Naive thymus-derived CD4-positive, alpha-beta T cell (primary cell): ENCODE data around the gene TOP3A. TPM values are rescaled to one million over a fixed set of nuclear protein-coding genes. Genes with fewer than 3 reads are reported as not detected.

ENCODE experiments used
- ATAC-seq: fragments of 150-1000 bp; cut with Tn5 transposase; 2 replicates; pipeline ENCODE4 v1.10.0; 2021; ENCODE audit warnings: mild to moderate bottlenecking, moderate library complexity
- CTCF ChIA-PET: fragments of 350-600 bp; sonication (Branson Sonifier 250); formaldehyde crosslinking; loops from one replicate; lab custom pipeline; 2021; ENCODE audit warnings: antibody characterized with exemption; lab: Charles Lee
- POLR2A ChIA-PET: fragments of 350-600 bp; sonication (Branson Sonifier 250); formaldehyde crosslinking; loops from one replicate; lab custom pipeline; 2021; ENCODE audit warnings: antibody characterized with exemption, inconsistent platforms; lab: Charles Lee
- DNase-seq, 9 donors: peaks; one replicate each; pipeline versions ENCODE4 v3.0.0 to v3.0.0-alpha.2; 2020 to 2022; ENCODE audit warnings: mixed read lengths in 1 of 9
- H3K27ac ChIP-seq: one replicate; pipeline ENCODE4 v1.7.0; 2013; ENCODE audit warnings: mild to moderate bottlenecking, low read depth, low read length, moderate library complexity
- H3K27me3 ChIP-seq, 2 donors: one replicate each; pipeline ENCODE4 v1.7.0; 2013; ENCODE audit warnings: low read length in 2 of 2, mild to moderate bottlenecking in 2 of 2, moderate library complexity in 2 of 2; ENCODE audit not compliant: control insufficient read depth in 2 of 2, insufficient read depth in 2 of 2
- H3K36me3 ChIP-seq, 3 experiments: 1 replicate in 2 of 3; 2 replicates in 1 of 3; pipeline ENCODE4 v1.7.0; 2013; ENCODE audit warnings: low read length in 3 of 3, mild to moderate bottlenecking in 3 of 3, moderate library complexity in 1 of 3; ENCODE audit not compliant: insufficient read depth in 3 of 3, control insufficient read depth in 2 of 3
- H3K4me1 ChIP-seq, 2 donors: one replicate each; pipeline ENCODE4 v1.7.0; 2013; ENCODE audit warnings: low read length in 2 of 2, mild to moderate bottlenecking in 2 of 2, moderate library complexity in 1 of 2; ENCODE audit not compliant: control insufficient read depth in 2 of 2, insufficient read depth in 2 of 2
- H3K4me3 ChIP-seq: 2 replicates; pipeline ENCODE4 v1.7.0; 2013; ENCODE audit warnings: mild to moderate bottlenecking, low read length
- H3K9me3 ChIP-seq, 3 experiments: 1 replicate in 2 of 3; 2 replicates in 1 of 3; pipeline ENCODE4 v1.7.0; 2013; ENCODE audit warnings: low read length in 3 of 3; ENCODE audit not compliant: control insufficient read depth in 2 of 3
- H3K27ac Mint-ChIP-seq, 9 donors: one replicate each; pipeline ENCODE4 v1.8.0; 2020 to 2022; ENCODE audit warnings: mixed read lengths in 9 of 9, mild to moderate bottlenecking in 8 of 9, moderate library complexity in 5 of 9, inconsistent platforms in 2 of 9
- H3K27me3 Mint-ChIP-seq, 5 donors: one replicate each; pipeline ENCODE4 v1.8.0; 2021 to 2022; ENCODE audit warnings: mixed read lengths in 5 of 5, mild to moderate bottlenecking in 1 of 5
- H3K36me3 Mint-ChIP-seq, 5 donors: one replicate each; pipeline ENCODE4 v1.8.0; 2020 to 2022; ENCODE audit warnings: mixed read lengths in 5 of 5, mild to moderate bottlenecking in 3 of 5, inconsistent platforms in 1 of 5
- H3K4me1 Mint-ChIP-seq, 7 donors: one replicate each; pipeline ENCODE4 v1.8.0; 2020 to 2022; ENCODE audit warnings: mixed read lengths in 7 of 7, mild to moderate bottlenecking in 3 of 7, inconsistent platforms in 1 of 7
- H3K4me3 Mint-ChIP-seq, 10 donors: one replicate each; pipeline ENCODE4 v1.8.0; 2020 to 2022; ENCODE audit warnings: mild to moderate bottlenecking in 10 of 10, mixed read lengths in 10 of 10, moderate library complexity in 6 of 10, inconsistent platforms in 2 of 10
- H3K9me3 Mint-ChIP-seq, 11 donors: one replicate each; pipeline ENCODE4 v1.8.0; 2020 to 2022; ENCODE audit warnings: mixed read lengths in 11 of 11, mild to moderate bottlenecking in 4 of 11, inconsistent platforms in 1 of 11, moderate library complexity in 1 of 11
- intact Hi-C, 2 donors: fragments of 100-400 bp; cut with micrococcal nuclease; formaldehyde crosslinking; loops; one replicate each; pipeline ENCODE4 v1.15.1; 2023
- polyA plus RNA-seq, 2 donors: library from polyadenylated mRNA; unstranded; fragments of 300-500 nt; fragmentation: Illumina TruSeq; gene quantifications; one replicate each; pipeline ENCODE4 v1.2.3, GENCODE V29; 2021
- total RNA-seq, 6 experiments: library from RNA in 5 of 6; stranded (reverse) in 5 of 6; gene quantifications; 1 replicate in 5 of 6; 2 replicates in 1 of 6; pipeline ENCODE4 v1.2.3 and lab custom pipeline; 2021 to 2026

TOP3A gene
- total and polyA plus RNA-seq, 7 experiments from 2014 or later: 13.7 to 74.9 (median 39.7) TPM

DNA sequence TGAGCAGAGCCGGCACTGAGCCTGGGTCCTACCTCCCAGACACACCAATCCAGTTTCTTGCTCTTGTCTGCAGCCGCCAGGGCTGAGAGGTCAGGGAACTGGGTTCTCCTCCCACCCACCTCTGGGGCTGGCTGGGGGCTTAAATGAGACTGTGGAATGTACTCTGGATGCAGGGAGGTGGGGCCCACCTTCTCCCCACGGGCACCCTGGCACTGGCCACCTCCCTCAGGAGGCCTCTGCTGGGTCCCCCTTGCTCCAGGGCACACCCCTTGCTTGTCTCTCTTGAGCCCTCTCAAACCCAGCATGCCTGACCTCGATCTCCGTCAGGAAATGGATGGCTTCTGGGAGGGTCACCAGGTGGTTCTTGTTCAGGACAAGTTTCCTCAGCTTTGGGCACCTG lies 62.6 kb downstream of the TOP3A start:
- H3K27ac ChIP-seq: no peak overlapping the region
- H3K9me3 Mint-ChIP-seq: no peaks in the 10 kb centered on the region
- ChIA-PET POLR2A (no interaction called here), CTCF (no interaction called here)
- no peak overlapping the region for H3K4me3 Mint-ChIP-seq
- no peaks in the 10 kb centered on the region for H3K9me3 ChIP-seq
- H3K4me1 Mint-ChIP-seq: peaks cover 8 to 24% (median 18%) of the 10 kb centered on the region in 7 donors
- peaks cover 5 to 22% (median 8%) of the 10 kb centered on the region in 5 donors for H3K36me3 Mint-ChIP-seq
- H3K4me3 ChIP-seq: no peak overlapping the region
- H3K27me3 Mint-ChIP-seq: no peaks in the 10 kb centered on the region
- no peak overlapping the region for H3K27ac Mint-ChIP-seq
- peaks cover 4 to 15% of the 10 kb centered on the region in 2 donors for H3K4me1 ChIP-seq
- no peaks in the 10 kb centered on the region for H3K27me3 ChIP-seq
- intact Hi-C loops: no loop called here
- H3K36me3 ChIP-seq: peaks cover 5 to 88% (median 16%) of the 10 kb centered on the region in 3 experiments
- no peak for DNase-seq
- ATAC-seq: no peak

DNA sequence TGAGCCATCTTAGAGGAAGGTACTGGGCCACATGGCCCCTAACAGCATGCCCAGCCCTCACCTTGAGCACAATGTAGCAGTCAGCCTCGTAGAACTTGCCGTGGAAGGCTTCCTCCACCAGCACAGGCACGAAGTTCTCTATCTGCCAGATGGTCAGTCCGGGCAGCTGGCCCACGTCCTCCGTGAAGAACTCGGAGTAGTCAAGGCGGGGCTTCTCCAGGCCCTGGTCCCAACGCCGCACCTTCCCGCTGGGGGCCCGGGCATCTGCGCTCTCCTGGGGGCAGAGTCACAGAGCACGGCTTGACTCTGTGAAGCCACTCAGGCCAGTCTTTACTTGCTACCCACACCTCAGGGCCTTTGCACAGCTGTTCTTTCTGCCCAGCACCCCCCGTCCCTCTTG lies 63.6 kb downstream of the TOP3A start:
- Mint-ChIP-seq H3K4me3 (no peak overlapping the region), H3K36me3 (peaks cover 5 to 22% (median 9%) of the 10 kb centered on the region in 5 donors), H3K9me3 (no peaks in the 10 kb centered on the region), H3K27ac (peak overlapping the region in 1 of 9 donors; percentile 25), H3K4me1 (peaks cover 4 to 14% (median 10%) of the 10 kb centered on the region in 7 donors), H3K27me3 (no peaks in the 10 kb centered on the region)
- ATAC-seq (no peak), DNase-seq (no peak)
- no peak overlapping the region for H3K27ac ChIP-seq
- H3K36me3 ChIP-seq: peaks cover 5 to 93% (median 16%) of the 10 kb centered on the region in 3 experiments
- no peak overlapping the region for H3K4me3 ChIP-seq
- POLR2A ChIA-PET: no interaction called here
- H3K27me3 ChIP-seq: no peaks in the 10 kb centered on the region
- H3K9me3 ChIP-seq: no peaks in the 10 kb centered on the region
- peaks cover 0 to 5% of the 10 kb centered on the region in 2 donors for H3K4me1 ChIP-seq
- intact Hi-C loops: no loop called here
- CTCF ChIA-PET: interaction anchor here (0.6 kb wide), 1 partner anchor 19 kb away, joined by 3 read pairs; no protein-coding TSS in a partner anchor

DNA sequence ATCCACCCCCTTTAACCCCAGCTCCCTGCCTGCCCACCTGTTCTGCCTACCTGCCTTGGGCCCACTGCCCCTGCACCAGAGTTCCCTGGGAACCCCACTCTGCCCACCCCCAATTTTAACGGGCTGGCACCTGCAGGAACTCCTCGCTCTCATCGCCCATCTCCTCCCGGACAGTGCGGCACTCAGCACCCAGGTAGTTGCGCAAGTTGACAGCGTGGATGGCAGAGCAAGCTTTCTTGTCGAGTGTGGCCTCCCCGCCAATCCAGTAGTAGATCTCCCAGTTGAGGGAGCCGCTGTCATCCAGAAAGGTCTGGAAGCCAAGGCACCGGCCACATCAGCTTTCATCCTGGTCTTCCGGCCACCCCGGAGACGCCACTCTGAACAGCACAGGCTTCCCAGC lies 64.1 kb downstream of the TOP3A start:
- Histone ChIP-seq H3K36me3 (peaks cover 2 to 93% (median 16%) of the 10 kb centered on the region in 3 experiments), H3K4me1 (peaks cover 0 to under 1% of the 10 kb centered on the region in 2 donors), H3K27ac (no peak overlapping the region), H3K9me3 (no peaks in the 10 kb centered on the region), H3K4me3 (no peak overlapping the region), H3K27me3 (no peaks in the 10 kb centered on the region)
- peaks cover 3 to 10% (median 8%) of the 10 kb centered on the region in 7 donors for H3K4me1 Mint-ChIP-seq
- intact Hi-C loops: no loop called here
- peaks cover 5 to 23% (median 9%) of the 10 kb centered on the region in 5 donors for H3K36me3 Mint-ChIP-seq
- peak overlapping the region in 1 of 9 donors; percentile 25 for H3K27ac Mint-ChIP-seq
- ChIA-PET CTCF (no interaction called here), POLR2A (interaction anchor here (0.9 kb wide), 1 partner anchor 26 kb away, joined by 3 read pairs; no protein-coding TSS in a partner anchor)
- H3K9me3 Mint-ChIP-seq: no peaks in the 10 kb centered on the region
- no peak for DNase-seq
- no peaks in the 10 kb centered on the region for H3K27me3 Mint-ChIP-seq
- H3K4me3 Mint-ChIP-seq: no peak overlapping the region
- no peak for ATAC-seq

- POLR2A ChIA-PET: interaction anchor here (0.9 kb wide), 1 partner anchor 25 kb away, joined by 3 read pairs; no protein-coding TSS in a partner anchor
- intact Hi-C loops: no loop called here
- no peak for ATAC-seq
- Histone ChIP-seq H3K27me3 (no peaks in the 10 kb centered on the region), H3K27ac (no peak overlapping the region), H3K4me1 (no peaks in the 10 kb centered on the region), H3K4me3 (no peak overlapping the region), H3K9me3 (no peaks in the 10 kb centered on the region), H3K36me3 (peaks cover 0 to 93% (median 20%) of the 10 kb centered on the region in 3 experiments)
- H3K4me1 Mint-ChIP-seq: peaks cover under 1 to 8% (median 5%) of the 10 kb centered on the region in 7 donors
- no peaks in the 10 kb centered on the region for H3K27me3 Mint-ChIP-seq
- no peak overlapping the region for H3K4me3 Mint-ChIP-seq
- DNase-seq: no peak
- peaks cover 5 to 28% (median 9%) of the 10 kb centered on the region in 5 donors for H3K36me3 Mint-ChIP-seq
- H3K27ac Mint-ChIP-seq: peak overlapping the region in 3 of 9 donors; percentile 25 to 72 (median 40)
- CTCF ChIA-PET: no interaction called here
- peaks cover 0 to 3% (median 0%) of the 10 kb centered on the region in 11 donors for H3K9me3 Mint-ChIP-seq
These were observed 64.5 kb downstream of the TOP3A start for GRCh38 chr17:18250259-18250658.

DNA sequence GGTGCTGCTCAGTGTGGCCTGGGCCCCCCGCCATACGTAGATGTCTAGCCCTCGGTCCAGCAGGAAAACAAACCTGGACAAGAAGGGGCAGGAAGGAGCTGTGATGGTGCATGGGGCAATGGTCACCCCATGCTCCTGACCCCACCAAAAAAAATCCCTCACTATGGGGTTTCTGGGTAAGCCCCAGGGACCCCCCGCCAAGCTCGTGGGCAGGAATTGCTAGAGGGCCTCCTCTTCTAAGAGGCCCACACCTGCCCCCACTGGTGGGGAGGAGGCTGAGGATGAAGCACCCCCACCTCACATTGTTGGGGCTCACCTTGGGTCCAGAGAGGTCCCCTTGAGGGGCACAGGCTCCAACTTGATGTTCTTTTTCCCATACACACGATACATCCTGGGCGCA lies 66.0 kb downstream of the TOP3A start:
- no peaks in the 10 kb centered on the region for H3K27me3 Mint-ChIP-seq
- H3K9me3 ChIP-seq: no peaks in the 10 kb centered on the region
- peaks cover 0 to 91% (median 23%) of the 10 kb centered on the region in 3 experiments for H3K36me3 ChIP-seq
- no peak overlapping the region for H3K27ac ChIP-seq
- no peak overlapping the region for H3K4me3 Mint-ChIP-seq
- no peaks in the 10 kb centered on the region for H3K4me1 ChIP-seq
- intact Hi-C loops: loop anchor here in 1 of 2 donors (1.0 to 2.0 kb wide), 2 partner anchors 9 to 66 kb away; partner anchors contain the start of genes FLII, SMCR8 and TOP3A
- H3K36me3 Mint-ChIP-seq: peaks cover 5 to 29% (median 9%) of the 10 kb centered on the region in 5 donors
- H3K27ac Mint-ChIP-seq: peak overlapping the region in 3 of 9 donors; percentile 31 to 74 (median 51)
- ChIA-PET CTCF (interaction anchor here (0.6 to 1.0 kb wide), 4 partner anchors 8 to 621 kb away, joined by 3 to 4 read pairs (median 4); no protein-coding TSS in a partner anchor), POLR2A (interaction anchor here (0.7 kb wide), 1 partner anchor 355 kb away, joined by 3 read pairs; no protein-coding TSS in a partner anchor)
- peaks cover 0 to 3% (median 0%) of the 10 kb centered on the region in 11 donors for H3K9me3 Mint-ChIP-seq
- DNase-seq: no peak
- H3K4me1 Mint-ChIP-seq: peaks cover 0 to 8% (median 4%) of the 10 kb centered on the region in 7 donors
- no peak for ATAC-seq
- H3K27me3 ChIP-seq: no peaks in the 10 kb centered on the region
- no peak overlapping the region for H3K4me3 ChIP-seq

GRCh38 chr17:18248300-18248731 lies 66.5 kb downstream of the TOP3A start:
- Mint-ChIP-seq H3K4me1 (peaks cover 0 to 8% (median 4%) of the 10 kb centered on the region in 7 donors), H3K9me3 (peaks cover 0 to 3% (median 0%) of the 10 kb centered on the region in 11 donors), H3K4me3 (no peak overlapping the region), H3K27ac (peak overlapping the region in 7 of 9 donors; percentile 14 to 88 (median 62)), H3K27me3 (no peaks in the 10 kb centered on the region), H3K36me3 (peaks cover 5 to 25% (median 9%) of the 10 kb centered on the region in 5 donors)
- no peaks in the 10 kb centered on the region for H3K4me1 ChIP-seq
- DNase-seq (peak; percentile 47 to 75 (median 64)), ATAC-seq (peak; percentile 84)
- no peaks in the 10 kb centered on the region for H3K27me3 ChIP-seq
- peaks cover 0 to 90% (median 20%) of the 10 kb centered on the region in 3 experiments for H3K36me3 ChIP-seq
- H3K4me3 ChIP-seq: no peak overlapping the region
- POLR2A ChIA-PET: no interaction called here
- intact Hi-C loops: loop anchor here in 1 of 2 donors (1.0 to 2.0 kb wide), 2 partner anchors 10 to 66 kb away; partner anchors contain the start of genes FLII, SMCR8 and TOP3A
- H3K27ac ChIP-seq: no peak overlapping the region
- no peaks in the 10 kb centered on the region for H3K9me3 ChIP-seq
- CTCF ChIA-PET: interaction anchor here (0.7 to 1.0 kb wide), 2 partner anchors 8 to 14 kb away, joined by 4 read pairs; no protein-coding TSS in a partner anchor
